Measurements from ENCODE around the gene PPM1B.

GRCh38 chr2:44190526-44190925 is 21.9 kb downstream of the PPM1B start:
- TF ChIP-seq GATA2 (IDR thresholded peaks at IDR 0.05; ENCODE audit: low read depth, low read length), result no peak
- no peak for TF ChIP-seq GATA3 (IDR thresholded peaks at IDR 0.05; ENCODE audit: low read depth, low read length)

Data from SH-SY5Y (cell line).